ENCODE data around the gene GIPC2.

GIPC2 gene

GRCh38 chr1:78005755-78006154, 40.0 kb upstream of the GIPC2 start:
- no peak for TF ChIP-seq CTCF (IDR thresholded peaks at IDR 0.05)

GRCh38 chr1:78006521-78006920, 39.2 kb upstream of the GIPC2 start:
- no peak for TF ChIP-seq CTCF (IDR thresholded peaks at IDR 0.05)

GRCh38 chr1:78007677-78008341, 38.0 kb upstream of the GIPC2 start:
- no peak for TF ChIP-seq CTCF (IDR thresholded peaks at IDR 0.05)

GRCh38 chr1:78009276-78009675, 36.5 kb upstream of the GIPC2 start:
- TF ChIP-seq CTCF (IDR thresholded peaks at IDR 0.05), result no peak

- no peak for TF ChIP-seq CTCF (IDR thresholded peaks at IDR 0.05)
Measured at GRCh38 chr1:78009836-78010235, 35.9 kb upstream of the GIPC2 start.

- TF ChIP-seq CTCF (IDR thresholded peaks at IDR 0.05), result no peak
Measured at GRCh38 chr1:78011050-78011449, 34.7 kb upstream of the GIPC2 start.

- TF ChIP-seq CTCF (IDR thresholded peaks at IDR 0.05), result no peak
Measured at GRCh38 chr1:78015148-78015547, 30.6 kb upstream of the GIPC2 start.

GRCh38 chr1:78019024-78019423, 26.7 kb upstream of the GIPC2 start:
- TF ChIP-seq CTCF (IDR thresholded peaks at IDR 0.05), result no peak

Data from LNCAP (cell line).